Measurements from ENCODE around the gene PANK2.

- TF ChIP-seq CTCF (conservative IDR thresholded peaks at IDR 0.05 in 1 of 2, IDR thresholded peaks at IDR 0.05 in 1 of 2; ENCODE audit: low read depth in 1 of 2, low read length in 2 of 2) (no peak), EZH2 (IDR thresholded peaks at IDR 0.05; ENCODE audit: low read length, missing control alignments) (no peak)
Measured at GRCh38 chr20:3846378-3846739, 42.8 kb upstream of the PANK2 start.
